HCT116 (cell line): Measurements from ENCODE around the gene GCNT3. TPM values are rescaled to one million over a fixed set of nuclear protein-coding genes. Genes with fewer than 3 reads are reported as not detected.

Experiments used
- ATAC-seq: fragments of 200-7000 bp; cut with Tn5 transposase; 2 replicates; pipeline ENCODE4 v1.9.1; 2020; ENCODE audit warnings: mild to moderate bottlenecking, moderate library complexity
- BruUV-seq: library from RNA; stranded (reverse); fragments of 400-500 nt; replicated peaks from 2 replicates; lab custom pipeline; 2021; lab: Mats Ljungman, UMichigan
- CTCF ChIA-PET: fragments of 300-600 bp; sonication (Branson Sonifier 250); formaldehyde crosslinking; loops from one replicate; lab custom pipeline; 2021; ENCODE audit warnings: antibody characterized with exemption; lab: Charles Lee
- POLR2A ChIA-PET: fragments of 300-600, 350-600 bp; sonication (Branson Sonifier 250); formaldehyde crosslinking; loops from one replicate; lab custom pipeline; 2021; ENCODE audit warnings: antibody characterized with exemption; lab: Charles Lee
- RAD21 ChIA-PET, 2 experiments: fragments of 300-600 bp; sonication (Branson Sonifier 250); formaldehyde crosslinking; loops; one replicate each; lab custom pipeline; 2023; ENCODE audit warnings: low total read pairs in 2 of 2; ENCODE audit not compliant: uncharacterized antibody in 2 of 2, unreplicated experiment in 2 of 2, low non-redundant PET in 1 of 2; lab: Charles Lee
- DNase-seq: peaks from one replicate; pipeline ENCODE4 v3.0.0-alpha.2; 2010; ENCODE audit warnings: low read depth, low spot score
- H2AFZ ChIP-seq: fragments of 200-600 bp; shearing (Covaris generic), sonication (generic); 2 replicates; pipeline ENCODE4 v1.6.1; 2017; ENCODE audit warnings: low read depth, mixed run types, mixed read lengths, antibody characterized with exemption, low read length; ENCODE audit not compliant: poor library complexity, severe bottlenecking
- H3K27ac ChIP-seq: 2 replicates; pipeline ENCODE4 v1.5.1; 2012; ENCODE audit warnings: low read depth, low read length
- H3K27me3 ChIP-seq: fragments of 200-600 bp; sonication (generic); 2 replicates; pipeline ENCODE4 v1.6.1; 2016; ENCODE audit warnings: mixed run types, low read length, mixed read lengths; ENCODE audit not compliant: insufficient read depth
- H3K36me3 ChIP-seq, 2 experiments: fragments of 200-500 bp in 1 of 2; fragments of 200-600 bp in 1 of 2; sonication (Bioruptor generic) in 1 of 2; sonication (generic) in 1 of 2; 2 replicates each; pipeline versions ENCODE4 v1.5.1 to v1.6.1; 2014 to 2016; ENCODE audit warnings: low read length in 2 of 2, inconsistent platforms in 1 of 2, mixed read lengths in 1 of 2, mixed run types in 1 of 2; ENCODE audit not compliant: insufficient read depth in 2 of 2, control insufficient read depth in 1 of 2
- H3K4me1 ChIP-seq, 2 experiments: fragments of 200-600 bp in 1 of 2; sonication (generic) in 1 of 2; 2 replicates each; pipeline versions ENCODE4 v1.5.1 to v1.6.1; 2012 to 2017; ENCODE audit warnings: low read length in 2 of 2, inconsistent platforms in 1 of 2, mild to moderate bottlenecking in 1 of 2, mixed read lengths in 1 of 2, mixed run types in 1 of 2, moderate library complexity in 1 of 2; ENCODE audit not compliant: insufficient read depth in 2 of 2, control insufficient read depth in 1 of 2
- H3K4me2 ChIP-seq: fragments of 200-600 bp; sonication (generic); 2 replicates; pipeline ENCODE4 v1.6.1; 2017; ENCODE audit warnings: mixed run types, low read length, mixed read lengths
- H3K4me3 ChIP-seq, 2 experiments: fragments of 200-600 bp in 1 of 2; sonication (generic) in 1 of 2; replicated peaks in 1 of 2; 2 replicates each; pipeline ENCODE4 v1.5.1; 2011 to 2016; ENCODE audit warnings: low read length in 2 of 2, control low read depth in 1 of 2, low read depth in 1 of 2, mild to moderate bottlenecking in 1 of 2, mixed read lengths in 1 of 2, mixed run types in 1 of 2
- H3K79me2 ChIP-seq: fragments of 200-600 bp; sonication (generic); 2 replicates; pipeline ENCODE4 v1.6.1; 2017; ENCODE audit warnings: mild to moderate bottlenecking, mixed run types, low read length, moderate library complexity, mixed read lengths; ENCODE audit not compliant: insufficient read depth
- H3K9ac ChIP-seq: fragments of 200-600 bp; sonication (generic); 2 replicates; pipeline ENCODE4 v1.6.1; 2016; ENCODE audit warnings: low read length, mixed read lengths
- H3K9me2 ChIP-seq: fragments of 200-600 bp; sonication (generic), shearing (Covaris generic); 2 replicates; pipeline ENCODE4 v1.6.1; 2017; ENCODE audit warnings: mixed run types, mild to moderate bottlenecking, moderate library complexity; ENCODE audit not compliant: insufficient read depth
- H3K9me3 ChIP-seq, 2 experiments: fragments of 200-500 bp in 1 of 2; fragments of 200-600 bp in 1 of 2; sonication (Bioruptor generic) in 1 of 2; sonication (generic) in 1 of 2; 2 replicates each; pipeline ENCODE4 v1.6.1; 2014 to 2017; ENCODE audit warnings: low read length in 2 of 2, mixed read lengths in 2 of 2, inconsistent platforms in 1 of 2, low read depth in 1 of 2, mild to moderate bottlenecking in 1 of 2, mixed run types in 1 of 2, moderate library complexity in 1 of 2; ENCODE audit not compliant: control insufficient read depth in 1 of 2, insufficient read depth in 1 of 2
- H4K20me1 ChIP-seq: fragments of 200-600 bp; sonication (generic), shearing (Covaris generic); 2 replicates; pipeline ENCODE4 v1.6.1; 2017; ENCODE audit warnings: mixed run types, mild to moderate bottlenecking, moderate library complexity; ENCODE audit not compliant: insufficient read depth
- CBX3 ChIP-seq: IDR thresholded peaks from 2 replicates; pipeline ENCODE4 v1.6.1; 2012; ENCODE audit warnings: low read depth
- CEBPB ChIP-seq: IDR thresholded peaks from 2 replicates; pipeline ENCODE4 v1.6.1; 2012; ENCODE audit warnings: low read depth
- EGR1 ChIP-seq: IDR thresholded peaks from 2 replicates; pipeline ENCODE4 v1.6.1; 2012; ENCODE audit warnings: low read depth
- ELF1 ChIP-seq: IDR thresholded peaks from 2 replicates; pipeline ENCODE4 v1.6.1; 2012; ENCODE audit warnings: low read depth, borderline replicate concordance
- EZH2 ChIP-seq: fragments of 200-600 bp; sonication (generic); IDR thresholded peaks from 2 replicates; pipeline ENCODE4 v1.6.1; 2017; ENCODE audit warnings: antibody characterized with exemption, mixed run types
- FOSL1 ChIP-seq: IDR thresholded peaks from 2 replicates; pipeline ENCODE4 v1.6.1; 2012; ENCODE audit warnings: low read depth
- JUND ChIP-seq: IDR thresholded peaks from 2 replicates; pipeline ENCODE4 v1.6.1; 2012
- POLR2A ChIP-seq: IDR thresholded peaks from 2 replicates; pipeline ENCODE4 v1.7.0; 2011; ENCODE audit warnings: borderline replicate concordance; ENCODE audit not compliant: insufficient read depth, insufficient read length; ENCODE audit errors: extremely low read depth
- POLR2AphosphoS5 ChIP-seq: IDR thresholded peaks from 2 replicates; pipeline ENCODE4 v1.6.1; 2011; ENCODE audit warnings: mild to moderate bottlenecking, low read depth, low read length, moderate library complexity
- RAD21 ChIP-seq: IDR thresholded peaks from 2 replicates; pipeline ENCODE4 v1.6.1; 2012; ENCODE audit warnings: low read depth, mild to moderate bottlenecking
- SIN3A ChIP-seq: IDR thresholded peaks from 2 replicates; pipeline ENCODE4 v1.6.1; 2012; ENCODE audit warnings: low read depth
- SRF ChIP-seq: IDR thresholded peaks from 2 replicates; pipeline ENCODE4 v1.6.1; 2012; ENCODE audit warnings: low read depth
- TCF7L2 ChIP-seq: IDR thresholded peaks from 2 replicates; pipeline ENCODE4 v1.7.0; 2011; ENCODE audit warnings: borderline replicate concordance, inconsistent platforms; ENCODE audit not compliant: insufficient read depth, insufficient read length; ENCODE audit errors: extremely low read depth
- ZFX ChIP-seq: fragments of 450-650 bp; IDR thresholded peaks from 2 replicates; pipeline ENCODE4 v1.6.1; 2017
- ZNF274 ChIP-seq: fragments of 200-500 bp; sonication (Bioruptor generic); IDR thresholded peaks from 2 replicates; pipeline ENCODE4 v1.6.1; 2014; ENCODE audit warnings: mild to moderate bottlenecking, low read depth, low read length, inconsistent platforms
- intact Hi-C: fragments of 100-400 bp; cut with micrococcal nuclease; formaldehyde crosslinking; loops from 2 replicates; pipeline ENCODE4 v1.10.0; 2022
- total RNA-seq: library from RNA; stranded (reverse); gene quantifications from one replicate; pipeline ENCODE4 v1.2.1, GENCODE V29; 2021; ENCODE audit not compliant: unreplicated experiment
- TF ChIP-seq, protein P1 (sequence below), 3 experiments: fragments of 200-600 bp in 1 of 3; sonication (generic) in 1 of 3; IDR thresholded peaks in 2 of 3; conservative IDR thresholded peaks in 1 of 3; 2 replicates each; pipeline ENCODE4 v1.5.1; 2012 to 2017; ENCODE audit warnings: low read depth in 2 of 3, low read length in 2 of 3, antibody characterized with exemption in 1 of 3, borderline replicate concordance in 1 of 3, control low read depth in 1 of 3, mild to moderate bottlenecking in 1 of 3, mixed read lengths in 1 of 3, mixed run types in 1 of 3, moderate library complexity in 1 of 3; ENCODE audit not compliant: insufficient read depth in 1 of 3
- TF ChIP-seq, protein P2 (sequence below): IDR thresholded peaks from 2 replicates; pipeline ENCODE4 v1.6.1; 2012; ENCODE audit warnings: low read depth
- TF ChIP-seq, protein P3 (sequence below): IDR thresholded peaks from 2 replicates; pipeline ENCODE4 v1.6.1; 2012
- TF ChIP-seq, protein P4 (sequence below): IDR thresholded peaks from 2 replicates; pipeline ENCODE4 v1.6.1; 2011; ENCODE audit warnings: mild to moderate bottlenecking, low read length, moderate library complexity; ENCODE audit not compliant: insufficient replicate concordance; ENCODE audit errors: extremely low read depth
- TF ChIP-seq, protein P5 (sequence below): IDR thresholded peaks from 2 replicates; pipeline ENCODE4 v1.6.1; 2012

GCNT3 gene
- total RNA-seq, 1 experiment from 2014 or later: 5.6 TPM

DNA sequence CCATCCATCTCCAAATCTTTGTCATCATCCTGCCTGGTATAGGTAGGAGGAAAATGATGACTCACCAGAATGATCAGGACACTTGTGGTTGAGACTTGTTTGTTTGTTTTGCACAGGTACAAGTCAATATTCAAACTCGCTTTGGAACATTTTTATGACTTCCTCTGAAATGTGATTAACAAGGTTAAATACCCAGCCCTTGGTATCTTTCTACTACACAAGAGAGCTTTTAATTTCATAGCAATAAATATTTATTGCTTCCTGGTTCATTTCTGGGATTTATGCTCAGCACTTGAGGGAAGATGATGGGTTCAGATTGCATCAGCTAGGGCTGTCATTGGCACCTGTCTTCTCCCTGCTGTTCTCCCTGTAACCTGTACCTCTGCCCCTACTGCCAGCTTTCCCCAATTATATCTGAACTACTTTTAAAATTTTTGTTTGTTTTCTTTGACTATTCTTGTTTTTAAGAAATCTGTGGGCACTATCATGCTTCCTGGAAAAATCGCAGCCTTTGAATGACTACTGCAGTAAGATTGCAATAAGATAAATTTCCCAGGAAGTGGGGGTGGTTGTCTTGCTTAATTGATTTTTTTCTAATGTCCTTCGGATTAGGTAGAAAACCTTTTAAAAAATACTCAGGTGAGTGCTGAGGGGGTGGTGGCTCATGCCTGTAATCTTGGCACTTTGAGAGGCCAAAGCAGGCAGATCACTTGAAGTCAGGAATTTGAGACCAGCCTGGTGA lies 24.3 kb upstream of the GCNT3 start:
- H3K4me1 ChIP-seq: peaks cover 12 to 24% of the 10 kb centered on the region in 2 experiments
- peak overlapping the region; percentile 63 for H3K27ac ChIP-seq
- H3K9me3 ChIP-seq: no peaks in the 10 kb centered on the region
- POLR2A ChIA-PET: no interaction called here
- H3K9me2 ChIP-seq: no peaks in the 10 kb centered on the region
- H3K36me3 ChIP-seq: no peaks in the 10 kb centered on the region
- peak overlapping the region; percentile 83 for H2AFZ ChIP-seq
- intact Hi-C loops: loop anchor here (1.0 kb wide), 1 partner anchor 17 kb away; no protein-coding TSS in a partner anchor
- RAD21 ChIA-PET: no interaction called here
- no peak overlapping the region for H3K9ac ChIP-seq
- no peaks in the 10 kb centered on the region for H3K79me2 ChIP-seq
- no peak overlapping the region for H3K4me3 ChIP-seq
- CTCF ChIA-PET: no interaction called here
- no peaks in the 10 kb centered on the region for H3K27me3 ChIP-seq
- ATAC-seq: peak; percentile 88
- H4K20me1 ChIP-seq: no peaks in the 10 kb centered on the region
- peak; percentile 81 for DNase-seq
- H3K4me2 ChIP-seq: peak overlapping the region; percentile 44
- BruUV-seq: no TSS peak
- TF ChIP-seq CEBPB (peak; percentile 85), SRF (no peak; the same call in 1 of the 2 replicates), POLR2AphosphoS5 (peak; percentile 44; the same call in 1 of the 2 replicates), ELF1 (no peak), EGR1 (peak; percentile 72), TCF7L2 (peak; percentile 80), CBX3 (peak; percentile 68; the same call in 1 of the 2 replicates), POLR2A (no peak), JUND (peak; percentile 84), ZNF274 (no peak), SIN3A (no peak; the same call in 1 of the 2 replicates), EZH2 (no peak), RAD21 (peak; percentile 9; the same call in 1 of the 2 replicates), FOSL1 (peak; percentile 82), ZFX (no peak)
- TF ChIP-seq, protein P1, sequence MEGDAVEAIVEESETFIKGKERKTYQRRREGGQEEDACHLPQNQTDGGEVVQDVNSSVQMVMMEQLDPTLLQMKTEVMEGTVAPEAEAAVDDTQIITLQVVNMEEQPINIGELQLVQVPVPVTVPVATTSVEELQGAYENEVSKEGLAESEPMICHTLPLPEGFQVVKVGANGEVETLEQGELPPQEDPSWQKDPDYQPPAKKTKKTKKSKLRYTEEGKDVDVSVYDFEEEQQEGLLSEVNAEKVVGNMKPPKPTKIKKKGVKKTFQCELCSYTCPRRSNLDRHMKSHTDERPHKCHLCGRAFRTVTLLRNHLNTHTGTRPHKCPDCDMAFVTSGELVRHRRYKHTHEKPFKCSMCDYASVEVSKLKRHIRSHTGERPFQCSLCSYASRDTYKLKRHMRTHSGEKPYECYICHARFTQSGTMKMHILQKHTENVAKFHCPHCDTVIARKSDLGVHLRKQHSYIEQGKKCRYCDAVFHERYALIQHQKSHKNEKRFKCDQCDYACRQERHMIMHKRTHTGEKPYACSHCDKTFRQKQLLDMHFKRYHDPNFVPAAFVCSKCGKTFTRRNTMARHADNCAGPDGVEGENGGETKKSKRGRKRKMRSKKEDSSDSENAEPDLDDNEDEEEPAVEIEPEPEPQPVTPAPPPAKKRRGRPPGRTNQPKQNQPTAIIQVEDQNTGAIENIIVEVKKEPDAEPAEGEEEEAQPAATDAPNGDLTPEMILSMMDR (IDR thresholded peaks at IDR 0.05 in 2 of 3, conservative IDR thresholded peaks at IDR 0.05 in 1 of 3; ENCODE audit: borderline replicate concordance in 1 of 3, insufficient read depth in 1 of 3, low read depth in 2 of 3, low read length in 2 of 3): no peak
- TF ChIP-seq, protein P2, sequence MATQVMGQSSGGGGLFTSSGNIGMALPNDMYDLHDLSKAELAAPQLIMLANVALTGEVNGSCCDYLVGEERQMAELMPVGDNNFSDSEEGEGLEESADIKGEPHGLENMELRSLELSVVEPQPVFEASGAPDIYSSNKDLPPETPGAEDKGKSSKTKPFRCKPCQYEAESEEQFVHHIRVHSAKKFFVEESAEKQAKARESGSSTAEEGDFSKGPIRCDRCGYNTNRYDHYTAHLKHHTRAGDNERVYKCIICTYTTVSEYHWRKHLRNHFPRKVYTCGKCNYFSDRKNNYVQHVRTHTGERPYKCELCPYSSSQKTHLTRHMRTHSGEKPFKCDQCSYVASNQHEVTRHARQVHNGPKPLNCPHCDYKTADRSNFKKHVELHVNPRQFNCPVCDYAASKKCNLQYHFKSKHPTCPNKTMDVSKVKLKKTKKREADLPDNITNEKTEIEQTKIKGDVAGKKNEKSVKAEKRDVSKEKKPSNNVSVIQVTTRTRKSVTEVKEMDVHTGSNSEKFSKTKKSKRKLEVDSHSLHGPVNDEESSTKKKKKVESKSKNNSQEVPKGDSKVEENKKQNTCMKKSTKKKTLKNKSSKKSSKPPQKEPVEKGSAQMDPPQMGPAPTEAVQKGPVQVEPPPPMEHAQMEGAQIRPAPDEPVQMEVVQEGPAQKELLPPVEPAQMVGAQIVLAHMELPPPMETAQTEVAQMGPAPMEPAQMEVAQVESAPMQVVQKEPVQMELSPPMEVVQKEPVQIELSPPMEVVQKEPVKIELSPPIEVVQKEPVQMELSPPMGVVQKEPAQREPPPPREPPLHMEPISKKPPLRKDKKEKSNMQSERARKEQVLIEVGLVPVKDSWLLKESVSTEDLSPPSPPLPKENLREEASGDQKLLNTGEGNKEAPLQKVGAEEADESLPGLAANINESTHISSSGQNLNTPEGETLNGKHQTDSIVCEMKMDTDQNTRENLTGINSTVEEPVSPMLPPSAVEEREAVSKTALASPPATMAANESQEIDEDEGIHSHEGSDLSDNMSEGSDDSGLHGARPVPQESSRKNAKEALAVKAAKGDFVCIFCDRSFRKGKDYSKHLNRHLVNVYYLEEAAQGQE: no peak
- TF ChIP-seq, protein P3, sequence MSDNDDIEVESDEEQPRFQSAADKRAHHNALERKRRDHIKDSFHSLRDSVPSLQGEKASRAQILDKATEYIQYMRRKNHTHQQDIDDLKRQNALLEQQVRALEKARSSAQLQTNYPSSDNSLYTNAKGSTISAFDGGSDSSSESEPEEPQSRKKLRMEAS: no peak; the same call in 1 of the 2 replicates
- TF ChIP-seq, protein P4, sequence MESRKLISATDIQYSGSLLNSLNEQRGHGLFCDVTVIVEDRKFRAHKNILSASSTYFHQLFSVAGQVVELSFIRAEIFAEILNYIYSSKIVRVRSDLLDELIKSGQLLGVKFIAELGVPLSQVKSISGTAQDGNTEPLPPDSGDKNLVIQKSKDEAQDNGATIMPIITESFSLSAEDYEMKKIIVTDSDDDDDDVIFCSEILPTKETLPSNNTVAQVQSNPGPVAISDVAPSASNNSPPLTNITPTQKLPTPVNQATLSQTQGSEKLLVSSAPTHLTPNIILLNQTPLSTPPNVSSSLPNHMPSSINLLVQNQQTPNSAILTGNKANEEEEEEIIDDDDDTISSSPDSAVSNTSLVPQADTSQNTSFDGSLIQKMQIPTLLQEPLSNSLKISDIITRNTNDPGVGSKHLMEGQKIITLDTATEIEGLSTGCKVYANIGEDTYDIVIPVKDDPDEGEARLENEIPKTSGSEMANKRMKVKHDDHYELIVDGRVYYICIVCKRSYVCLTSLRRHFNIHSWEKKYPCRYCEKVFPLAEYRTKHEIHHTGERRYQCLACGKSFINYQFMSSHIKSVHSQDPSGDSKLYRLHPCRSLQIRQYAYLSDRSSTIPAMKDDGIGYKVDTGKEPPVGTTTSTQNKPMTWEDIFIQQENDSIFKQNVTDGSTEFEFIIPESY: no peak
- TF ChIP-seq, protein P5, sequence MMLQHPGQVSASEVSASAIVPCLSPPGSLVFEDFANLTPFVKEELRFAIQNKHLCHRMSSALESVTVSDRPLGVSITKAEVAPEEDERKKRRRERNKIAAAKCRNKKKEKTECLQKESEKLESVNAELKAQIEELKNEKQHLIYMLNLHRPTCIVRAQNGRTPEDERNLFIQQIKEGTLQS: peak; percentile 74
